GM18861 (cell line): ENCODE results near the gene CSNK2A2.

Source experiments
- ATAC-seq: cut with Tn5 transposase; IDR thresholded peaks from one replicate; pipeline ENCODE4 v1.9.1; 2021; ENCODE audit not compliant: unreplicated experiment

Gene CSNK2A2

GRCh38 chr16:58200004-58200797, 2.3 kb upstream of the CSNK2A2 start:
- no peak for ATAC-seq

DNA sequence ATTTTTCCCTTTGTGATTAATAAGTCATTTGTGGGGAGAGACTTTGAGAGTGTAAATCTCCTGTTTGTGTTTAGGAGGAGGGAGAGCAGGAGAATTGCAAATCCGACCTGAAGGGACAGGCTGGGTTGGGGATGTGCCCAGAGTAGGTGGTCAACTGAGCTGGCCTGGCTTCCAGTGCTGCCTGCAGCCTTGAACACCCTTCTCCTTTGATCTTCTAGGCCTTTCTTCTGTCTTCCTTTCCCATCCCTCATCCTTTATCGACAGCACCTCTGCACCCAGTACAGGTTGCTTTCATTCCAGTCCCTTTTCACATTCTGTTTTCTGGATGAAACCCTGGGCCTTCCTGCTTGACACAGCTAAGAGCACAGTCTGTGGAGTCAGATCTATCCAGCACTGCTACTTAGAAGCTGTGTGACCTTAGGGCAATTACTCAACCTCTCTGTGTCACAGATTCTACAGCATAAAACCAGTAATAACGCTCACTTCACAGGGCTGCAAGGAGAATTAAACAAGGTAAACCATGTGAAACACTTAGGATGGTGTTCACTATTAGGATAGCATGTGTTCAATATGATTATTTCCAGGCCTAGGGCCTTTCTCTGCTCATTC, 1.0 kb upstream of the CSNK2A2 start:
- ATAC-seq = no peak

GRCh38 chr16:58197314-58198012, 443 bp downstream of the CSNK2A2 start:
- ATAC-seq = no peak

GRCh38 chr16:58196898-58197313, 1.0 kb downstream of the CSNK2A2 start:
- ATAC-seq = no peak

DNA sequence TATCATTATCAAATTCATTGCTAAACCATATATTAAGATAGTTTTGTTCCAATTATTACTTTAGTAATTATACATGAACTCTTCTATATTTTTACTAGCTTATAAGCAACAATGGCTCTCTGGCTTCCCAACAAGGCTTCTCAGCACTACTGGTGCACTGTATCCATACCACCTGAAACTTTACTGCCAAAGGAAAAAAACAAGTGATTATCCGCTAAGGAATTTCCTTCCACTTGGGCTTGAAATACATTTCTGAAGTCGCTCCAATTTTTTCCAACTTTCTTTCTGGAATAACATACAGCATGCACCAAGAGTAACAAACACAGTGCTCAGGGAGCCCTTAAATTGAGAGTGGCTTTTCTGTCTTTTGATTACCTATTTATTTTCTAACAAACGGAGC, 2.1 kb downstream of the CSNK2A2 start:
- no peak for ATAC-seq

DNA sequence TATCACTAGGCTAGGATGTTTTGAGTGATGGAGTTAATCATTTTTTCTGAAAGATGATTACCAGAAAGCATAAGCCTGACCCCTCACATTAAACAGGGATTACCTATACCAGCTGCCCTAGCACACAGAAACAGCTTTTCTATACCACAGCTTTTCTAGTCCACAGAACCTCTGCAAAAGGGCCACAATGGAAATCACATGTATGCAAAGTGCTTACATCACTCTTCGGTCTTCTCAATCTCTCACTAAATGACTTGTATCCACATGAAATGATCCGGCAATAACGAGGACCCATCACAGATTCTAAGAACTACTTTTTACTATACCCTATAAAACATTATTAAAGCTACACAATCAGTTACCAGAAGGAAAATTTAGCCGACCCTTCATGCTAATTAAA, 2.6 kb downstream of the CSNK2A2 start:
- ATAC-seq = no peak

DNA sequence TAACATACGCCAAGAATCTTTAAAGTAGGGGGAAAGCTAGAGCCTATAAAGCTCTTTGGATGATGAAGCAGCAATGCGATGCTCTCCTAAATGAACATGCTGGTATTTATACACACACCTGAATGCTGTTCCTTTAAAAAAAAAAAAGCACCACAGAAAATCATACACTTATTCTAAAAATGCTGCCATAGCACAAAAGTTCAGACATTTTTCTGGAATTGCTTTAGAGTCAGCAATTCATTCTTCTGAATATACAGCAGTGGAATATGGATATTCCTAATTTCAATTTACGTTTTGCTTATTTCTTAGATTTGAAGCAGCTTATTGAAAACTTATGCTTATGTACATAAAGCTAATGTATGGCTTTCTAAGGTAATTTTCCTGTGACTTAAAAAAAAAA, 3.1 kb downstream of the CSNK2A2 start:
- ATAC-seq = no peak

DNA sequence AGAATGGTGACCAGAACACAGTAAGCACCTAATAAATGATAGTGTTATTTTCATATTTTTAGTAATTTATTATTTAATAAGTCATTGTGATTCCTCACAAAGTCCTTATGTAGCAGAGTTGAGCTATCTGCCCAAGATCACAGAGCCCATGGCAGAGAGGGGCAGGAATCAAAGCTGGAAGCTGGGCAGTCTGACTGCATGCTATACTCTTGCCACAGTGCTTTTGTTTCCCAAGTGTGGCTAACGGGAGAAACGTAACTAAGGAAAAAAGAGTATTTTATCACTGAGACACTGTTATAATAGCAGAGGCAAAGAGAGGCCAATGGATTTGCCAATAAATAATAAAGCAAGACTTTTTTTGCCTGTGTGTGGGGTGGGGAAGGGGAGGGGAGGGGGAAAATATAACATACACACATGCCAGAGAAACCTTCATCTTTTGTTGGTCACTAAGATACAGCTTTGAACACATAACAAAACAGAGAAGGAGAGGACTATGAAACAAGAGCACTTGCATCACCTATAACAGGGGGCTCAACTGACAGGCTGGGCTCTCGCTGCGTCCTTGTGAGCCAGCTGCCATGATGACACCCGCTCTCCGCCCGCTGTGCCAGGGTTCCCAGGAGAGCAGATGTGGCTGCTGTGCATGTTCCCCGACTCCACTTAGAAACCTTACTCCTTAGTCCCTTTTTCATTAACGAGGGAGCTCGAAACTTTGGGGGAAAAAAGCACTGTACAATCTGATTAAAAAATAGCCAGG, 10.1 kb downstream of the CSNK2A2 start:
- no peak for ATAC-seq

- no peak for ATAC-seq
Measured at GRCh38 chr16:58187092-58187491, 10.8 kb downstream of the CSNK2A2 start.

- ATAC-seq = no peak
Measured at GRCh38 chr16:58186176-58186944, 11.5 kb downstream of the CSNK2A2 start.

DNA sequence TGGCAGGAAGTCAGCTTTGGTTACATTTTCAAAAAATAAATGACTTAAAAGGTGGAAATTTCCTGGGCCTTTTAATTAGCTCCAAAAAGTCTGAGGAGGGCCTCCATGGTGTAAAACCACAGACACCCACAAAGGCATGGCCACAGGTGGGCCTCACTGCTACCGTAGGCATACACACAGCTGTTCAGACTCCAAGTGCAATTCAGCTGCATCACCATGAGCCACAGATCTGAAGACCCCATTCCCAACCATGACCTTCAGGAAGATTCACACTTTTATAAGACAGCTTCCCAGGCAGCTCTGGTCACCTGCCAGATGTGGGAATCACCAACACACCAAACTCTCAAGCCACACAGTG, 20.6 kb downstream of the CSNK2A2 start:
- ATAC-seq = no peak

DNA sequence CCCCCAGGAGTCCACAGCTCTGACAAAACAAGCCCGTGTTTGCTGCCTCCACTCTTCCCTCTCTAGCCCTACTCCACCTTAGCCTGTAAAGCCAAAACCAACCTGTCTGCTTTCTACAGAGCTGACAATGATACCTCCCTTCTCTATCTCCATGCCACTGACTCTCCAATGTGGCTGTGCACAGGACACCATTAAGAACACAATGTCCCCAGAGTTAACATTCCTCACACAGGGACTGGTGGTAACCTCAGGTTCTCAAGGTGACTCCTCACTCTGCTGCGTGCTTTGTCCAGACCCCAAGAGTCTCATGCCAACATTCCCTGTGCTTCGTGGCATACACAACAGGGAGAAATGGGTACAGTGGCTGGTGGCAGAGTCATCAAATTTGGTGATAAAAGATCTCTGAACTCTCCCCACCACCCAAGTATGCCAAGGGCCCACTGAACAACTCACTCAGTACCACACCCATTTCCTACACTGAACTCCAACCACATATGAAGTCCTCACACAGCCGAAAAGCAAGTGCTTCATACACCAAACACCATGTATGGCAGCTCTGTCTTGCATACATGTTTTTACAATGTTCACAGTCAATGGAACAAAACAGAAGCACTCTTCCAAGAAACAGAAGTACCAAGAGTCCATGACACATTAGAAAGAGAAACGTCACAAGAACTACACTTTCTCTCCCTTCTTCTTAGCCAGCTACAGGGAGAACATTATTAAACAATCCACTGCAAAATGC, 21.1 kb downstream of the CSNK2A2 start:
- ATAC-seq = no peak

- ATAC-seq = no peak
Measured at GRCh38 chr16:58170223-58170622, 27.7 kb downstream of the CSNK2A2 start.

DNA sequence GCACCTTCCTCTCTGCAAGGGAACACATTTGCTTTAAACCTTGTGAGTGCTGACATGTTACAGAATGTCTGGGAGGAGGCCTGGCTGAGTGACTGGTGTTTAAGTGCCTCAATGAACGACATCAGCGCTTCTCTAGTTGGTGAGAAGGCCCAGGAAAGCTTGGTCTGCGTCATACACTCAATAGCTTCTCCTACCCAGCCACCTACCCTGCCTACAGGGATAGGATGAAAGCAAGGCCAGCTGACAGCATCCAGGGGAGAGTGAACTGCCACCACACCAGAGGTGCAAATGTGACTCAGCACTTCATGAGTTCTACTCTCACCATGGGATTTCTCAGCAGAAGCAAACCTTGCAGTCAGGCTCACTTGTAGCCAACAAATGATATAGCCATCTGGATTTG, 37.1 kb downstream of the CSNK2A2 start:
- ATAC-seq = no peak

GRCh38 chr16:58158725-58159124, 39.2 kb downstream of the CSNK2A2 start:
- no peak for ATAC-seq

DNA sequence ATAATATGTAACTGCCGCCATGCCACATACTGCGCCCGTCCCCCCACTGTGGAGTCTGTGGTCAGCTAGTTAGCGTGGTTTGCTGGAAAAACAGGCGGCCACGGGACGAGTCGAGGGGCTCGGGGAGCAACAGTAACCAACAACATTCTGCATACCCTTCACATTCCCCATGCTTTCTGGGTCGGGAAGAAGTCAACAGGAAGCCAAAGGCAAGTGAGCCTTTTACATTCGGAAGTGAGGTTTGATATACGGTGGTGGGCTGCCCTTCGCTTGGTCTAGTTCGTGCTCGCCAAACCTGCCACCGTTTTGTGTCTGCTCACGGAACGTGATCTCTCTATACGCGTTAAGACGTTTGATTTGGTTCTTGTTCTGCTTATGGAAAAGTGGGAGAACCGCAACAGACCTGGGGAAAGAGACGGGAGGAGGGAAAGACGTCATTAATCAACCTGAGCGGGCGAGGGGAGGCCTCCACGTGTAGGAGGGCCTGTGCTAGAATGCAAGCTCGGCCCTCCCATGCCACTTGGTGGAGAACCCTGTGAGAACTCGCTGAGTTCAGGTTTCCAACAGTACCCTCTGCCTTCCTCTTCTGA, 39.9 kb downstream of the CSNK2A2 start:
- no peak for ATAC-seq

GRCh38 chr16:58157239-58157638, 40.7 kb downstream of the CSNK2A2 start:
- ATAC-seq = no peak

DNA sequence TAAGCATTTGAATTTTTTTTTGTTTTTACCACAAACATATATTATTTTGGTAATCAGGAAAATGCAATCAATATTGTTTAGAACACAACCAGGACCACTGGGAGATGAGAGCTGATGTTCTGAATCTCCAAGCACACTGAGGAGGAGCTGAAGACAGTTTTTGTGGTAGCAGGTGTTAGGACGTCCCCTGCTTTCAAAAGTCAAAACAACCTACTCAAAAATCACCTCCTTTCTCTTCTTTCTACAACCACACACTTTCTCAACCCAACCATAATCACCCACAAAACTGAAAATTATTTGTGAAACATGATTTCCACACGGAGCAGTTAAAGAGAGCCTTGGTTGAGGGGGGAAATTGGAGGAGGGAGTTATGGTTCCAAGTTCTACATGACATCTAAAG, 42.1 kb downstream of the CSNK2A2 start:
- no peak for ATAC-seq

DNA sequence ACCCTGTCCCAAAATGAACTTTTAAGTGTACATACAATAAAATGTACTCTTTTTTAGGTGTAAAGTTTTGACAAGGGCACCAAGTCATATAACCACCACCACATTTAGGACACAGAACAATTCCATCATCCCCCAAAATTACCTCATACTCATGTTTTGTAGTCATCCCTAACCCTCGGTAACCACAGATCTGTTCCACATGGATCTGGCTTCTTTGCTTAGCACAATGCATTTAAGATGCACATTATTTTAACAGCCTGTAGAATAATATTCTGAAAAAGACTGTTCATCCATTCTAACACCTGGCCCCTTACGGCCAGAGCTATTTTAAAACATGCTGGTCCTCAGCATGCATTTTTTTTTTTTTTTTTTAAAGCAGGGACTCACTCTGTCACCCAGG, 43.6 kb downstream of the CSNK2A2 start:
- no peak for ATAC-seq
